CD4-positive, alpha-beta T cell treated with Interleukin-21 for 1 hour (primary cell): ENCODE measurements around the gene BNC2.

Source experiments
- DNase-seq: peaks from one replicate; pipeline ENCODE4 v3.0.0-alpha.2; 2020

The BNC2 gene

GRCh38 chr9:16387382-16387781, 483.1 kb downstream of the BNC2 start:
- DNase-seq: no peak

- no peak for DNase-seq
Measured at GRCh38 chr9:16386827-16387077, 483.7 kb downstream of the BNC2 start.

- DNase-seq: no peak
Measured at GRCh38 chr9:16386007-16386826, 484.3 kb downstream of the BNC2 start.

GRCh38 chr9:16385590-16385989, 484.9 kb downstream of the BNC2 start:
- DNase-seq: no peak

GRCh38 chr9:16384993-16385392, 485.5 kb downstream of the BNC2 start:
- no peak for DNase-seq

- DNase-seq: no peak
Measured at GRCh38 chr9:16377311-16377710, 493.2 kb downstream of the BNC2 start.

GRCh38 chr9:16371306-16371705, 499.2 kb downstream of the BNC2 start:
- no peak for DNase-seq

- DNase-seq: no peak
Measured at GRCh38 chr9:16370647-16371046, 499.8 kb downstream of the BNC2 start.

GRCh38 chr9:16369427-16369826, 501.0 kb downstream of the BNC2 start:
- DNase-seq: no peak

GRCh38 chr9:16368237-16369087, 502.0 kb downstream of the BNC2 start:
- DNase-seq: no peak

- no peak for DNase-seq
Measured at GRCh38 chr9:16367605-16368231, 502.8 kb downstream of the BNC2 start.

- DNase-seq: no peak
Measured at GRCh38 chr9:16364347-16364746, 506.1 kb downstream of the BNC2 start.

- DNase-seq: no peak
Measured at GRCh38 chr9:16363916-16364315, 506.6 kb downstream of the BNC2 start.

- no peak for DNase-seq
Measured at GRCh38 chr9:16363073-16363781, 507.2 kb downstream of the BNC2 start.

- no peak for DNase-seq
Measured at GRCh38 chr9:16361939-16362338, 508.5 kb downstream of the BNC2 start.

- no peak for DNase-seq
Measured at GRCh38 chr9:16361118-16361517, 509.4 kb downstream of the BNC2 start.

- DNase-seq: no peak
Measured at GRCh38 chr9:16360247-16360646, 510.2 kb downstream of the BNC2 start.
